ENCODE data around the gene SPAG6. TPM values are rescaled to one million over a fixed set of nuclear protein-coding genes. Genes with fewer than 3 reads are reported as not detected.

SPAG6 gene
- total RNA-seq, 4 donors from 2014 or later: 0.19 TPM; not detected in 3

GRCh38 chr10:22365233-22365632 lies 19.9 kb downstream of the SPAG6 start:
- DNase-seq: no peak
- Histone ChIP-seq H3K4me3 (no peak overlapping the region), H3K27ac (no peak overlapping the region), H3K27me3 (no peaks in the 10 kb centered on the region), H3K4me1 (no peaks in the 10 kb centered on the region), H3K36me3 (no peaks in the 10 kb centered on the region), H3K9me3 (no peaks in the 10 kb centered on the region)
- intact Hi-C loops (cut with DNase I): no loop called here
- 71 to 86% methylated on average over 1 of the region's 1 CpG for WGBS, 2 donors
- TF ChIP-seq POLR2A (IDR thresholded peaks at IDR 0.05) (no peak), CTCF (IDR thresholded peaks at IDR 0.05) (no peak)

GRCh38 chr10:22365644-22366434 lies 20.5 kb downstream of the SPAG6 start:
- no peak for DNase-seq
- H3K27ac ChIP-seq: no peak overlapping the region
- no peak overlapping the region for H3K4me3 ChIP-seq
- H3K27me3 ChIP-seq: no peaks in the 10 kb centered on the region
- no peaks in the 10 kb centered on the region for H3K9me3 ChIP-seq
- WGBS, 2 donors: 76% methylated on average over 4 of the region's 4 CpGs
- intact Hi-C loops (cut with DNase I): no loop called here
- no peaks in the 10 kb centered on the region for H3K4me1 ChIP-seq
- H3K36me3 ChIP-seq: no peaks in the 10 kb centered on the region
- TF ChIP-seq CTCF (IDR thresholded peaks at IDR 0.05) (no peak), POLR2A (IDR thresholded peaks at IDR 0.05) (no peak)

- TF ChIP-seq CTCF (IDR thresholded peaks at IDR 0.05) (no peak), POLR2A (IDR thresholded peaks at IDR 0.05) (no peak)
- Histone ChIP-seq H3K4me1 (no peaks in the 10 kb centered on the region), H3K27me3 (peaks cover 0 to 4% (median 0%) of the 10 kb centered on the region in 4 donors), H3K4me3 (no peak overlapping the region), H3K27ac (no peak overlapping the region), H3K36me3 (no peaks in the 10 kb centered on the region), H3K9me3 (no peaks in the 10 kb centered on the region)
- intact Hi-C loops (cut with DNase I): no loop called here
- no peak for DNase-seq
Observed at GRCh38 chr10:22366435-22366703, 21.1 kb downstream of the SPAG6 start.

GRCh38 chr10:22366771-22367170 lies 21.5 kb downstream of the SPAG6 start:
- no peak overlapping the region for H3K27ac ChIP-seq
- no peak overlapping the region for H3K4me3 ChIP-seq
- H3K4me1 ChIP-seq: no peaks in the 10 kb centered on the region
- DNase-seq: no peak
- intact Hi-C loops (cut with DNase I): no loop called here
- no peaks in the 10 kb centered on the region for H3K36me3 ChIP-seq
- no peak for TF ChIP-seq CTCF (IDR thresholded peaks at IDR 0.05)
- TF ChIP-seq POLR2A (IDR thresholded peaks at IDR 0.05): no peak
- H3K27me3 ChIP-seq: peaks cover 0 to 4% (median 0%) of the 10 kb centered on the region in 4 donors
- H3K9me3 ChIP-seq: no peaks in the 10 kb centered on the region
- WGBS, 2 donors: 57 to 66% methylated on average over 2 of the region's 2 CpGs

GRCh38 chr10:22367471-22367870 lies 22.2 kb downstream of the SPAG6 start:
- TF ChIP-seq CTCF (IDR thresholded peaks at IDR 0.05) (no peak), POLR2A (IDR thresholded peaks at IDR 0.05) (no peak)
- Histone ChIP-seq H3K27me3 (peaks cover 0 to 7% (median 0%) of the 10 kb centered on the region in 4 donors), H3K4me3 (no peak overlapping the region), H3K4me1 (no peaks in the 10 kb centered on the region), H3K9me3 (no peaks in the 10 kb centered on the region), H3K36me3 (no peaks in the 10 kb centered on the region), H3K27ac (no peak overlapping the region)
- no peak for DNase-seq
- intact Hi-C loops (cut with DNase I): no loop called here
- 83 to 95% methylated on average over 1 of the region's 1 CpG for WGBS, 2 donors

Data from esophagus squamous epithelium (tissue), 5 donors.